Caco-2 (cell line): ENCODE measurements around the gene ANP32A. TPM values are rescaled to one million over a fixed set of nuclear protein-coding genes. Genes with fewer than 3 reads are reported as not detected.
A peak's percentile ranks its signal among the peaks of the same experiment; 100 is the strongest.
"Not testable (repeated sequence)": the region's sequence is repeated elsewhere in the genome, so short reads cannot be mapped to it uniquely, and the experiment has no call there.

Experiments used
- BruUV-seq: library from RNA; stranded (reverse); fragments of 400-500 nt; replicated peaks from 2 replicates; lab custom pipeline; 2021; lab: Mats Ljungman, UMichigan
- CTCF ChIA-PET: fragments of 300-600 bp; sonication (Branson Sonifier 250); formaldehyde crosslinking; loops from one replicate; lab custom pipeline; 2022; ENCODE audit warnings: antibody characterized with exemption; lab: Charles Lee
- POLR2A ChIA-PET: fragments of 300-600 bp; sonication (Branson Sonifier 250); formaldehyde crosslinking; loops from one replicate; lab custom pipeline; 2022; ENCODE audit warnings: antibody characterized with exemption; lab: Charles Lee
- DNase-seq, 2 experiments: peaks; one replicate each; pipeline versions ENCODE4 v3.0.0 to v3.0.0-alpha.2; 2020 to 2022
- H3K27me3 ChIP-seq: replicated peaks from 2 replicates; pipeline ENCODE4 v1.6.0; 2011; ENCODE audit warnings: low read length; ENCODE audit not compliant: control insufficient read depth, insufficient read depth
- H3K36me3 ChIP-seq: 2 replicates; pipeline ENCODE4 v1.5.1; 2011; ENCODE audit warnings: low read length; ENCODE audit not compliant: control insufficient read depth, insufficient read depth
- H3K4me1 ChIP-seq: fragments of 250-450 bp; sonication (Bioruptor Pico); 2 replicates; pipeline ENCODE4 v1.5.1; 2020; ENCODE audit warnings: mild to moderate bottlenecking
- H3K4me3 ChIP-seq: 2 replicates; pipeline ENCODE4 v1.5.1; 2011; ENCODE audit warnings: low read depth, mild to moderate bottlenecking, control low read depth, low read length
- H3K9me3 ChIP-seq: fragments of 250-450 bp; sonication (Bioruptor Pico); 2 replicates; pipeline ENCODE4 v1.5.1; 2020; ENCODE audit warnings: mild to moderate bottlenecking, moderate library complexity
- H3K27ac Mint-ChIP-seq: one replicate; pipeline ENCODE4 v1.8.0; 2022; ENCODE audit warnings: mixed read lengths; ENCODE audit not compliant: unreplicated experiment
- H3K27me3 Mint-ChIP-seq: one replicate; pipeline ENCODE4 v1.8.0; 2022; ENCODE audit warnings: mixed read lengths; ENCODE audit not compliant: insufficient read depth, unreplicated experiment
- H3K36me3 Mint-ChIP-seq: one replicate; pipeline ENCODE4 v1.8.0; 2022; ENCODE audit warnings: mild to moderate bottlenecking, mixed read lengths; ENCODE audit not compliant: insufficient read depth, unreplicated experiment
- H3K4me1 Mint-ChIP-seq: one replicate; pipeline ENCODE4 v1.8.0; 2022; ENCODE audit warnings: low read depth, mixed read lengths; ENCODE audit not compliant: unreplicated experiment
- H3K4me3 Mint-ChIP-seq: one replicate; pipeline ENCODE4 v1.8.0; 2022; ENCODE audit warnings: mild to moderate bottlenecking, moderate library complexity, mixed read lengths; ENCODE audit not compliant: unreplicated experiment
- H3K9me3 Mint-ChIP-seq: one replicate; pipeline ENCODE4 v1.8.0; 2022; ENCODE audit warnings: mixed read lengths; ENCODE audit not compliant: unreplicated experiment
- intact Hi-C: fragments of 100-400 bp; cut with micrococcal nuclease; formaldehyde crosslinking; loops from one replicate; pipeline ENCODE4 v1.10.0; 2022; ENCODE audit not compliant: unreplicated experiment
- total RNA-seq: library from RNA; stranded (reverse); gene quantifications from 2 replicates; pipeline ENCODE4 v1.2.3, GENCODE V29; 2022
- TF ChIP-seq, protein P1 (sequence below), 2 experiments: fragments of 200-600 bp in 1 of 2; IDR thresholded peaks; 1 replicate in 1 of 2; 2 replicates in 1 of 2; pipeline versions ENCODE4 v1.5.1 to v1.8.0; 2011 to 2022; ENCODE audit warnings: antibody characterized with exemption in 1 of 2, control low read depth in 1 of 2, inconsistent platforms in 1 of 2, low read depth in 1 of 2, low read length in 1 of 2, mild to moderate bottlenecking in 1 of 2, moderate library complexity in 1 of 2; ENCODE audit not compliant: insufficient read depth in 1 of 2, severe bottlenecking in 1 of 2, unreplicated experiment in 1 of 2

ANP32A gene
- total RNA-seq, 1 experiment from 2014 or later = 169 TPM

DNA sequence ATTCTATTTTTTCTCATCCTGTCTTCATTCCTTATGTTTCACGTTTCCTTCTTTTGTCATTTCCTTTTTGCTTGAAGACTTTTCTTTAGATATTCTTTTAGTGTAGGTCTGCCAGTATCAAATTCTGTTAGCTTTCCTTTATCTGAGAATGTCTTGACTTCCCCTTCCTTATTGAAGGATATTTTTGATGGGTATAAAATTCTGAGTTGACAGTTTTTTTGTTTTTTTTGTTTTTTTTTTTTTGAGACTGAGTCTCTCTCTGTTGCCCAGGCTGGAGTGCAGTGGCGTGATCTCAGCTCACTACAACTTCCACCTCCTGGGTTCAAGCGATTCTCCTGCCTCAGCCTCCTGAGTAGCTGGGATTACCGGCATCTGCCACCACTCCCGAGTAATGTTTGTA lies 36.7 kb upstream of the ANP32A start:
- BruUV-seq, H3K9me3 ChIP-seq, H3K4me3 ChIP-seq, H3K4me1 ChIP-seq, DNase-seq, H3K27me3 Mint-ChIP-seq, intact Hi-C loops, H3K27me3 ChIP-seq, H3K36me3 ChIP-seq, POLR2A ChIA-PET, H3K4me1 Mint-ChIP-seq, H3K4me3 Mint-ChIP-seq, H3K27ac Mint-ChIP-seq, CTCF ChIA-PET, H3K36me3 Mint-ChIP-seq: not testable (repeated sequence)
- H3K9me3 Mint-ChIP-seq = peaks cover 24% of the 10 kb centered on the region

DNA sequence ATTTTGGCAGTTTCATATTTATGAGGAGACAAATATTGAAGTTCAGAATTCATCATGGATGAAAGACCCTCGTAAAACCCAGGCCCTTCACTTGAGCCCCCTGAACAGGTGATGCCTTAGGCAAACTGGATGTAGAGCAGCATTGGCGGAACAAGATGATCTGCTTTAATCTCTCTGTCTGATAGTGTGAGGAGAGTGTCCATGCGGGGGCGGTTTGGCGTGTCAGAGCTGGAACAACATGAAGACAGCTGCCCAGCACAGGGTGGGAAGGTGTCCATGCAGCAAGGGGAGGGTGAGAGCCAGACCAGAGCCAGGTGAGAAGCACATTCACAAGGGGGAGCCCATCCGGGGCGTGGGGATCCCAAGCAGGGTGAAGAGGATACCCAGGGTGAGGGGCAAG lies 31.8 kb upstream of the ANP32A start:
- ChIA-PET CTCF (interaction anchor here (0.8 to 1.2 kb wide), 2 partner anchors 23 kb away, joined by 3 to 5 read pairs; no protein-coding TSS in a partner anchor), POLR2A (no interaction called here)
- TF ChIP-seq, protein P1, sequence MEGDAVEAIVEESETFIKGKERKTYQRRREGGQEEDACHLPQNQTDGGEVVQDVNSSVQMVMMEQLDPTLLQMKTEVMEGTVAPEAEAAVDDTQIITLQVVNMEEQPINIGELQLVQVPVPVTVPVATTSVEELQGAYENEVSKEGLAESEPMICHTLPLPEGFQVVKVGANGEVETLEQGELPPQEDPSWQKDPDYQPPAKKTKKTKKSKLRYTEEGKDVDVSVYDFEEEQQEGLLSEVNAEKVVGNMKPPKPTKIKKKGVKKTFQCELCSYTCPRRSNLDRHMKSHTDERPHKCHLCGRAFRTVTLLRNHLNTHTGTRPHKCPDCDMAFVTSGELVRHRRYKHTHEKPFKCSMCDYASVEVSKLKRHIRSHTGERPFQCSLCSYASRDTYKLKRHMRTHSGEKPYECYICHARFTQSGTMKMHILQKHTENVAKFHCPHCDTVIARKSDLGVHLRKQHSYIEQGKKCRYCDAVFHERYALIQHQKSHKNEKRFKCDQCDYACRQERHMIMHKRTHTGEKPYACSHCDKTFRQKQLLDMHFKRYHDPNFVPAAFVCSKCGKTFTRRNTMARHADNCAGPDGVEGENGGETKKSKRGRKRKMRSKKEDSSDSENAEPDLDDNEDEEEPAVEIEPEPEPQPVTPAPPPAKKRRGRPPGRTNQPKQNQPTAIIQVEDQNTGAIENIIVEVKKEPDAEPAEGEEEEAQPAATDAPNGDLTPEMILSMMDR (IDR thresholded peaks at IDR 0.05; ENCODE audit: insufficient read depth in 1 of 2, low read depth in 1 of 2, low read length in 1 of 2, severe bottlenecking in 1 of 2, unreplicated experiment in 1 of 2) = no peak
- H3K4me3 ChIP-seq = no peak overlapping the region
- peaks cover 16% of the 10 kb centered on the region for H3K9me3 Mint-ChIP-seq
- no TSS peak for BruUV-seq
- no peak overlapping the region for H3K4me3 Mint-ChIP-seq
- peak overlapping the region; percentile 54 for H3K27ac Mint-ChIP-seq
- H3K27me3 ChIP-seq = no peaks in the 10 kb centered on the region
- peaks cover 13% of the 10 kb centered on the region for H3K27me3 Mint-ChIP-seq
- no peaks in the 10 kb centered on the region for H3K36me3 ChIP-seq
- H3K36me3 Mint-ChIP-seq = no peaks in the 10 kb centered on the region
- H3K4me1 ChIP-seq = no peaks in the 10 kb centered on the region
- intact Hi-C loops = no loop called here
- no peaks in the 10 kb centered on the region for H3K4me1 Mint-ChIP-seq
- H3K9me3 ChIP-seq = peaks cover 7% of the 10 kb centered on the region
- DNase-seq = no peak

DNA sequence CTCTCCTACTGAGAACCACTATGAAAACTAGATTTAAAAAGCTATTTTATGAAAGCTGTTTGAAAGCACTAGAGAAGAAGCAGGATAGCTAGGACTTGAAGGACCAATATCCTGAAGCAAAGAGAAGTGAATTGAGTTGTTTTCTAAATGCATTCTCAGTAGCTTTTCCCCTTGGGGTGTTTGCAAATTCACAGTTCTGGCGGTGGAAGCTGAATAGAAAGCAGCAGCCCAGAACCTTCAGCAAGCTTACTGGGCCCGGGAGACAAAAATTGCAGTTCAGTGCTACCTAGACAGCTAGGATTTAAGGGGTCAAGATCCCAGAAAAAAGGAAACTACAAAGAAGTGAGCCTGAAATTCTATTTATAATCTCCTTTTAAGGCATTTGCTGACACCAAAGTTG lies 31.3 kb upstream of the ANP32A start:
- no peaks in the 10 kb centered on the region for H3K27me3 ChIP-seq
- H3K4me1 Mint-ChIP-seq = no peaks in the 10 kb centered on the region
- H3K9me3 ChIP-seq = peaks cover 3% of the 10 kb centered on the region
- no peaks in the 10 kb centered on the region for H3K36me3 Mint-ChIP-seq
- no peaks in the 10 kb centered on the region for H3K4me1 ChIP-seq
- H3K36me3 ChIP-seq = no peaks in the 10 kb centered on the region
- no peak overlapping the region for H3K4me3 ChIP-seq
- H3K27ac Mint-ChIP-seq = no peak overlapping the region
- H3K9me3 Mint-ChIP-seq = peaks cover 11% of the 10 kb centered on the region
- TF ChIP-seq, protein P1 (IDR thresholded peaks at IDR 0.05; ENCODE audit: insufficient read depth in 1 of 2, low read depth in 1 of 2, low read length in 1 of 2, severe bottlenecking in 1 of 2, unreplicated experiment in 1 of 2) = no peak
- no peak for DNase-seq
- BruUV-seq = no TSS peak
- intact Hi-C loops = no loop called here
- peaks cover 13% of the 10 kb centered on the region for H3K27me3 Mint-ChIP-seq
- POLR2A ChIA-PET = no interaction called here
- H3K4me3 Mint-ChIP-seq = no peak overlapping the region
- CTCF ChIA-PET = interaction anchor here (0.8 kb wide), 1 partner anchor 24 kb away, joined by 5 read pairs; no protein-coding TSS in a partner anchor

DNA sequence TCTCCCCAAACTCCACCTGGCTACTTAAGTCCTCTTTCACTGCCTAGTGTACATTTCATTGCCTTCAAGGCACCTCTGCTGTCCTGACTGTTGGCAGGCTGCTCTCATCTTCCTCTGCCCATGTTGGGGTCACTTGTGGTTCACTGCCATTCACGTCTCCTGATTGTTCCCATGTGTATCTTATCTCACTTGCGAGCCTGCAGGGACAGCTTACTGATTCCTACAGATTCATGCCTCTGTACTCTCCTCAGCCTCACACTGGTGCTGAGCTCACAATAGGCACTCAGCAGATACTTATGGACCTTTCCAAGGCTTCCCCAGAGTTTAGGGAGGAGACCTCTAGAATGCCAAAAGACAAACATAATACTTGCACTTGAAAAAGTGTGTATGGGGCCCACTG lies 28.8 kb upstream of the ANP32A start:
- no peak overlapping the region for H3K4me3 Mint-ChIP-seq
- TF ChIP-seq, protein P1 (IDR thresholded peaks at IDR 0.05; ENCODE audit: insufficient read depth in 1 of 2, low read depth in 1 of 2, low read length in 1 of 2, severe bottlenecking in 1 of 2, unreplicated experiment in 1 of 2) = no peak

More for the DNA sequence above, 28.8 kb upstream of the ANP32A start:
- Mint-ChIP-seq H3K36me3 (no peaks in the 10 kb centered on the region), H3K4me1 (no peaks in the 10 kb centered on the region), H3K27me3 (peaks cover 16% of the 10 kb centered on the region), H3K27ac (no peak overlapping the region), H3K9me3 (no peaks in the 10 kb centered on the region)
- intact Hi-C loops = no loop called here
- ChIA-PET POLR2A (no interaction called here), CTCF (no interaction called here)
- Histone ChIP-seq H3K4me3 (no peak overlapping the region), H3K36me3 (no peaks in the 10 kb centered on the region), H3K4me1 (no peaks in the 10 kb centered on the region), H3K9me3 (no peaks in the 10 kb centered on the region; the same call in 1 of the 2 replicates), H3K27me3 (no peaks in the 10 kb centered on the region)
- no TSS peak for BruUV-seq
- no peak for DNase-seq
